GM18505 (cell line): ENCODE data around the gene MEPCE.
"Not testable (repeated sequence)": the region's sequence is repeated elsewhere in the genome, so short reads cannot be mapped to it uniquely, and the experiment has no call there.

ENCODE experiments used
- ATAC-seq: cut with Tn5 transposase; IDR thresholded peaks from one replicate; pipeline ENCODE4 v1.9.1; 2021; ENCODE audit not compliant: unreplicated experiment
- POLR2A ChIP-seq: IDR thresholded peaks from 4 replicates; pipeline ENCODE4 v1.6.1; 2011; ENCODE audit warnings: borderline replicate concordance; ENCODE audit not compliant: insufficient read depth, insufficient read length; ENCODE audit errors: extremely low read depth

Gene MEPCE

DNA sequence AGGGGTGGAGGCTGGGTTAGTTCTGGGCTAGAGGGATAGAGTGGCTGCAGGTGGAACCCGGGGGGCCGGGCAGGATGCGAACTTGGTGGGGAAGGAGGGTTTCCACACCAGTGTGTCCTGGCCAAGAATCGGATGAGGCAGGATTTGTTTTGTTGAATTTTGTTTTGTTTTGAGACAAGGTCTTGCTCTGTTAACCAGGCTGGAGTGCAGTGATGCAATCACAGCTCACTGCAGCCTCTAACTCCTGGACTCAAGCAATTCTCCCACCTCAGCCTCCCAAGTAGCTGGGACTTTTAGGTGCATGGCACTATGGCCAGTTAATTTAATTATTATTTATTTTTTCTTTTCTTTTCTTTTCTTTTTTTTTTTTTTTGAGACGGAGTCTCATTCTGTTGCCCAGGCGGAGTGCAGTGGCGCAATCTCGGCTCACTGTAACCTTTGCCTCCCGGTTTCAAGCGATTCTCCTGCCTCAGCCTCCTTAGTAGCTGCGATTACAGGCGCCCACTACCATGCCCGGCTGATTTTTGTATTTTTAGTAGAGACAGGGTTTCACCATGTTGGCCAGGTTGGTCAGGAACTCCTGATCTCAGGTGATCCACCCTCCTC, 19.7 kb downstream of the MEPCE start:
- TF ChIP-seq POLR2A: no peak
- no peak for ATAC-seq

DNA sequence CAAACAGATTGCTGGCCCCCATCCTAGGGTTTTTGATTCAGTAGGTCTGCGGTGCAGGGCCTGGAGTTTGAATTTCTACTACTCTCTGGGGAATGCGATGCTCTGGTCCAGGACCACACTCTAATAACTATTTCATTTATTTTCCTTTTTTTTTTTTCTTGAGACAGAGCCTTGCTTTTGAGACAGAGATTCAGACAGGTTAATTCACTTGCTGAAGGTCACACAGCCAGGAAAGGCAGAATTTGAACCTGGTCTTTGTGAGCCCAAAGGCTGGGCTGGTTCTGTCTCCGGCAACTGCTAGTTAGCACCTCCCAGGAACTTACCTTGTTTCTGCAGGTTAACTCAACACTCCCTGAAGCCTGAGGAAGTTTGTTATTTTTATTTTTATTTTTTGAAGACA, 22.9 kb downstream of the MEPCE start:
- ATAC-seq: no peak
- TF ChIP-seq POLR2A: no peak

DNA sequence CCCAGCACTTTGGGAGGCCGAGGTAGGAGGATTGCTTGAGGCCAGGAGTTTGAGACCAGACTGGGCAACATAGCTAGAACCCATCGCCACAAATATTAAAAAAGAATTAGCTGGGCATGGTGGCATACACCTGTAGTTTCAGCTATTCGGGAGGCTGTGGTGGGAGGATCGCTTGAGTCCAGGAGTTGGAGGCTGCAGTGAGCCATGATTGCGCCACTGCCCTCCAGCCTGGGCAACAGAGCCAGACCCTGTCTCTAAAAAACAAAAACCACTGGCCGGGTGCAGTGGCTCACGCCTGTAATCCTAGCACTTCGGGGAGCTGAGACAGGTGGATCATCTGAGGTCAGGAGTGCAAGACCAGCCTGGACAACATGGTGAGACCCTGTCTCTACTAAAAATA, 24.2 kb downstream of the MEPCE start:
- ATAC-seq: not testable (repeated sequence)

GRCh38 chr7:100455206-100455605, 25.6 kb downstream of the MEPCE start:
- no peak for TF ChIP-seq POLR2A
- no peak for ATAC-seq

GRCh38 chr7:100456562-100456961, 26.9 kb downstream of the MEPCE start:
- TF ChIP-seq POLR2A: no peak
- ATAC-seq: no peak

- ATAC-seq: no peak
- TF ChIP-seq POLR2A: no peak
Observed at GRCh38 chr7:100457033-100457432, 27.4 kb downstream of the MEPCE start.

- no peak for TF ChIP-seq POLR2A
- no peak for ATAC-seq
Observed at GRCh38 chr7:100464210-100464660, 34.6 kb downstream of the MEPCE start, which contains the start of gene SPACDR. SPACDR (minus strand) TSS chr7:100464260; CDS start chr7:100464025, 235 bp downstream.

GRCh38 chr7:100464791-100465190, 35.2 kb downstream of the MEPCE start:
- ATAC-seq: no peak

DNA sequence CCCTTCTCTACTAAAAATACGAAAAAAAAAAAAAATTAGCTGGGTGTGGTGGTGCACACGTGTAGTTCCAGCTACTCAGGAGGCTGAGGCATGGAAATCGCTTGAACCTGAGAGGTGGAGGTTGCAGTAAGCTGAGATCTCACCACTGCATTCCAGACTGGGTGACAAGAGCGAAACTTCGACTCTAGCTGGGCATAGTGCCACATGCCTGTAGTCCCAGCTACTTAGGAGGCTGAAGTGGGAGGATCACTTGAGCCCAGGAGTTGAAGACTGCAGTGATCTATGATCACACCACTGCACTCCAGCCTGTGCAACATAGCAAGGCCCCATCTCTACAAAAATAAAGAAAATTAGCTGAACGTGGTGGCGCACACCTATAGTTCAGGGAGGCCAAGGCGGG, 35.7 kb downstream of the MEPCE start:
- no peak for TF ChIP-seq POLR2A
- ATAC-seq: no peak

More at GRCh38 chr7:100464791-100465190, 35.2 kb downstream of the MEPCE start:
- no peak for TF ChIP-seq POLR2A

DNA sequence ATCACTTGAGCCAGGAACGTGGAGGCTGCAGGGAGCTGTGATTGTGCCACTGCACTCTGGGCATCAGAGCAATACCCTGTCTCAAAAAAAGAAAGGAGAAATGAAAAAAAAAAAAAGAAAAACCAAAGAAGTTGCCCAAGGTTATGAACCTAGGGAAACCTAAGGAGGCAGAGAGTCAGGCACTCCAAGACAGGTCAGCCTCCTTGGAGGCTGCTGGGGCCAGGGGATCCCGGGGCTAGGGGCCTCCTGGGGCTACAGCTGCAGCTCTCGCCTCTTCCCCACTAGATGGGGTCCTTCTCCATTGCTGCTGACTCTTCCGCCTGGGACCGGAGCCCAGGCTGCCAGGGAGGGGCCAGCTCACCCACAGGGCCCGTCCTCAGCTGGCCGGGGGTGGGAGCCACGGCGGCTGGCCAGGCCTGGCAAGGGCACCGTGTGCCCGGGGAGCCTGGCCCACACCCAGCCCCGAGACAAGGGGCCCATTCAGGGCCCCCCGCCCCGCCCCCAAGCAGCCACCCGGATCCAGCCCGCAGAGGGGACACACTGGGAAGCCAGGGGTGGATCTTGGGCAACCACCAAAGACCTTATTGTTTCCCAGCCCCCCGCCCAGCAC, 36.2 kb downstream of the MEPCE start:
- ATAC-seq: no peak
- TF ChIP-seq POLR2A: peak; percentile 14

- ATAC-seq: no peak
- TF ChIP-seq POLR2A: peak; percentile 24
Observed at GRCh38 chr7:100466653-100467605, 37.3 kb downstream of the MEPCE start.

DNA sequence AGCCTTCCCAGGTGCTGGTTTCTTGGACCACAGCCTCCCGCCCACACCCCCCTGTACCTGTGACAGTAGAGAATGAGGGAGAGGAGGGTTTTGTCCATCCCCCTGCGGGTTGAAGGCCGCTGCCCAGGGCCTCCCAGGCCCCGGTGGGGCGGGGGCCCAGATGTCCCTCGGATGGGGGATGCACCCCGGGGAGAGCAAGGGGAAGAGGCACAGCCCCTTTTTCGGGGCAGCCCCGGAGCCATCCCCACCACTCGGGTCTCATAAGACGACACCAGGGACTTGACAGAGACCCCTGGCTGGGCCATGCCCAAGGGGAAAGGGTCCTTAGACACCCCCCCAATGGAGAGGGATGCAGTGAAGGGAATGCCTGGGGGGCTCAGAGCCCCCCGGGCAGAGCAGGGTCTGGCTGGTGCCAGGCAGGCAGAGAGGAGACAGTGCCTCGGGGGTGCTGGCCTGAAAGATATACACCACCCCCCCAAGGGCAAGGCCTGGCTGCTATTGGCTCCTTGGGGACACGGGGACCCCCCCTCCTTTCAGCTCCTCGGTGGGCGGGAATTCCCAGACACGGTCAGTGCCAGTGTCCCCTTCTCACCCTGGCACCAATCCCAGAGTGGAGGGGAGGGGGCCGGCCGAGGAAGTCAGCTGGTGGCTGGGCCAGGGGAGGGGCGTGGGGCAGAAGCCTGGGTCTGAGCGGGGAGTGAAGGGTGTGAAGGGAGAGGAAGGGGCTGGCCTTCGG, 38.2 kb downstream of the MEPCE start:
- ATAC-seq: no peak
- TF ChIP-seq POLR2A: no peak
